HCT116 (cell line): ENCODE results near the gene TDRD3. TPM values are rescaled to one million over a fixed set of nuclear protein-coding genes. Genes with fewer than 3 reads are reported as not detected.

ENCODE experiments used
- ATAC-seq: fragments of 200-7000 bp; cut with Tn5 transposase; 2 replicates; pipeline ENCODE4 v1.9.1; 2020; ENCODE audit warnings: mild to moderate bottlenecking, moderate library complexity
- BruUV-seq: library from RNA; stranded (reverse); fragments of 400-500 nt; replicated peaks from 2 replicates; lab custom pipeline; 2021; lab: Mats Ljungman, UMichigan
- CTCF ChIA-PET: fragments of 300-600 bp; sonication (Branson Sonifier 250); formaldehyde crosslinking; loops from one replicate; lab custom pipeline; 2021; ENCODE audit warnings: antibody characterized with exemption; lab: Charles Lee
- POLR2A ChIA-PET: fragments of 300-600, 350-600 bp; sonication (Branson Sonifier 250); formaldehyde crosslinking; loops from one replicate; lab custom pipeline; 2021; ENCODE audit warnings: antibody characterized with exemption; lab: Charles Lee
- RAD21 ChIA-PET, 2 experiments: fragments of 300-600 bp; sonication (Branson Sonifier 250); formaldehyde crosslinking; loops; one replicate each; lab custom pipeline; 2023; ENCODE audit warnings: low total read pairs in 2 of 2; ENCODE audit not compliant: uncharacterized antibody in 2 of 2, unreplicated experiment in 2 of 2, low non-redundant PET in 1 of 2; lab: Charles Lee
- DNase-seq: peaks from one replicate; pipeline ENCODE4 v3.0.0-alpha.2; 2010; ENCODE audit warnings: low read depth, low spot score
- H2AFZ ChIP-seq: fragments of 200-600 bp; shearing (Covaris generic), sonication (generic); 2 replicates; pipeline ENCODE4 v1.6.1; 2017; ENCODE audit warnings: low read depth, mixed run types, mixed read lengths, antibody characterized with exemption, low read length; ENCODE audit not compliant: poor library complexity, severe bottlenecking
- H3K27ac ChIP-seq: 2 replicates; pipeline ENCODE4 v1.5.1; 2012; ENCODE audit warnings: low read depth, low read length
- H3K27me3 ChIP-seq: fragments of 200-600 bp; sonication (generic); 2 replicates; pipeline ENCODE4 v1.6.1; 2016; ENCODE audit warnings: mixed run types, low read length, mixed read lengths; ENCODE audit not compliant: insufficient read depth
- H3K36me3 ChIP-seq, 2 experiments: fragments of 200-500 bp in 1 of 2; fragments of 200-600 bp in 1 of 2; sonication (Bioruptor generic) in 1 of 2; sonication (generic) in 1 of 2; 2 replicates each; pipeline versions ENCODE4 v1.5.1 to v1.6.1; 2014 to 2016; ENCODE audit warnings: low read length in 2 of 2, inconsistent platforms in 1 of 2, mixed read lengths in 1 of 2, mixed run types in 1 of 2; ENCODE audit not compliant: insufficient read depth in 2 of 2, control insufficient read depth in 1 of 2
- H3K4me1 ChIP-seq, 2 experiments: fragments of 200-600 bp in 1 of 2; sonication (generic) in 1 of 2; 2 replicates each; pipeline versions ENCODE4 v1.5.1 to v1.6.1; 2012 to 2017; ENCODE audit warnings: low read length in 2 of 2, inconsistent platforms in 1 of 2, mild to moderate bottlenecking in 1 of 2, mixed read lengths in 1 of 2, mixed run types in 1 of 2, moderate library complexity in 1 of 2; ENCODE audit not compliant: insufficient read depth in 2 of 2, control insufficient read depth in 1 of 2
- H3K4me2 ChIP-seq: fragments of 200-600 bp; sonication (generic); 2 replicates; pipeline ENCODE4 v1.6.1; 2017; ENCODE audit warnings: mixed run types, low read length, mixed read lengths
- H3K4me3 ChIP-seq, 2 experiments: fragments of 200-600 bp in 1 of 2; sonication (generic) in 1 of 2; replicated peaks in 1 of 2; 2 replicates each; pipeline ENCODE4 v1.5.1; 2011 to 2016; ENCODE audit warnings: low read length in 2 of 2, control low read depth in 1 of 2, low read depth in 1 of 2, mild to moderate bottlenecking in 1 of 2, mixed read lengths in 1 of 2, mixed run types in 1 of 2
- H3K79me2 ChIP-seq: fragments of 200-600 bp; sonication (generic); 2 replicates; pipeline ENCODE4 v1.6.1; 2017; ENCODE audit warnings: mild to moderate bottlenecking, mixed run types, low read length, moderate library complexity, mixed read lengths; ENCODE audit not compliant: insufficient read depth
- H3K9ac ChIP-seq: fragments of 200-600 bp; sonication (generic); 2 replicates; pipeline ENCODE4 v1.6.1; 2016; ENCODE audit warnings: low read length, mixed read lengths
- H3K9me2 ChIP-seq: fragments of 200-600 bp; sonication (generic), shearing (Covaris generic); 2 replicates; pipeline ENCODE4 v1.6.1; 2017; ENCODE audit warnings: mixed run types, mild to moderate bottlenecking, moderate library complexity; ENCODE audit not compliant: insufficient read depth
- H3K9me3 ChIP-seq, 2 experiments: fragments of 200-500 bp in 1 of 2; fragments of 200-600 bp in 1 of 2; sonication (Bioruptor generic) in 1 of 2; sonication (generic) in 1 of 2; 2 replicates each; pipeline ENCODE4 v1.6.1; 2014 to 2017; ENCODE audit warnings: low read length in 2 of 2, mixed read lengths in 2 of 2, inconsistent platforms in 1 of 2, low read depth in 1 of 2, mild to moderate bottlenecking in 1 of 2, mixed run types in 1 of 2, moderate library complexity in 1 of 2; ENCODE audit not compliant: control insufficient read depth in 1 of 2, insufficient read depth in 1 of 2
- H4K20me1 ChIP-seq: fragments of 200-600 bp; sonication (generic), shearing (Covaris generic); 2 replicates; pipeline ENCODE4 v1.6.1; 2017; ENCODE audit warnings: mixed run types, mild to moderate bottlenecking, moderate library complexity; ENCODE audit not compliant: insufficient read depth
- ATF3 ChIP-seq: IDR thresholded peaks from 2 replicates; pipeline ENCODE4 v1.6.1; 2012
- CBX3 ChIP-seq: IDR thresholded peaks from 2 replicates; pipeline ENCODE4 v1.6.1; 2012; ENCODE audit warnings: low read depth
- CEBPB ChIP-seq: IDR thresholded peaks from 2 replicates; pipeline ENCODE4 v1.6.1; 2012; ENCODE audit warnings: low read depth
- CTCF ChIP-seq, 3 experiments: fragments of 200-600 bp in 1 of 3; sonication (generic) in 1 of 3; IDR thresholded peaks in 2 of 3; conservative IDR thresholded peaks in 1 of 3; 2 replicates each; pipeline ENCODE4 v1.5.1; 2012 to 2017; ENCODE audit warnings: low read depth in 2 of 3, low read length in 2 of 3, antibody characterized with exemption in 1 of 3, borderline replicate concordance in 1 of 3, control low read depth in 1 of 3, mild to moderate bottlenecking in 1 of 3, mixed read lengths in 1 of 3, mixed run types in 1 of 3, moderate library complexity in 1 of 3; ENCODE audit not compliant: insufficient read depth in 1 of 3
- EGR1 ChIP-seq: IDR thresholded peaks from 2 replicates; pipeline ENCODE4 v1.6.1; 2012; ENCODE audit warnings: low read depth
- ELF1 ChIP-seq: IDR thresholded peaks from 2 replicates; pipeline ENCODE4 v1.6.1; 2012; ENCODE audit warnings: low read depth, borderline replicate concordance
- FOSL1 ChIP-seq: IDR thresholded peaks from 2 replicates; pipeline ENCODE4 v1.6.1; 2012; ENCODE audit warnings: low read depth
- JUND ChIP-seq: IDR thresholded peaks from 2 replicates; pipeline ENCODE4 v1.6.1; 2012
- POLR2A ChIP-seq: IDR thresholded peaks from 2 replicates; pipeline ENCODE4 v1.7.0; 2011; ENCODE audit warnings: borderline replicate concordance; ENCODE audit not compliant: insufficient read depth, insufficient read length; ENCODE audit errors: extremely low read depth
- RAD21 ChIP-seq: IDR thresholded peaks from 2 replicates; pipeline ENCODE4 v1.6.1; 2012; ENCODE audit warnings: low read depth, mild to moderate bottlenecking
- REST ChIP-seq: IDR thresholded peaks from 2 replicates; pipeline ENCODE4 v1.6.1; 2012; ENCODE audit warnings: low read depth
- SIN3A ChIP-seq: IDR thresholded peaks from 2 replicates; pipeline ENCODE4 v1.6.1; 2012; ENCODE audit warnings: low read depth
- SP1 ChIP-seq: IDR thresholded peaks from 2 replicates; pipeline ENCODE4 v1.6.1; 2012; ENCODE audit warnings: low read depth
- SRF ChIP-seq: IDR thresholded peaks from 2 replicates; pipeline ENCODE4 v1.6.1; 2012; ENCODE audit warnings: low read depth
- YY1 ChIP-seq: IDR thresholded peaks from 2 replicates; pipeline ENCODE4 v1.6.1; 2011; ENCODE audit warnings: low read length, low read depth, moderate library complexity, mild to moderate bottlenecking; ENCODE audit not compliant: insufficient replicate concordance; ENCODE audit errors: extremely low read depth
- ZBTB33 ChIP-seq: IDR thresholded peaks from 2 replicates; pipeline ENCODE4 v1.6.1; 2011; ENCODE audit warnings: mild to moderate bottlenecking, low read length, moderate library complexity; ENCODE audit not compliant: insufficient replicate concordance; ENCODE audit errors: extremely low read depth
- ZFX ChIP-seq: fragments of 450-650 bp; IDR thresholded peaks from 2 replicates; pipeline ENCODE4 v1.6.1; 2017
- ZNF274 ChIP-seq: fragments of 200-500 bp; sonication (Bioruptor generic); IDR thresholded peaks from 2 replicates; pipeline ENCODE4 v1.6.1; 2014; ENCODE audit warnings: mild to moderate bottlenecking, low read depth, low read length, inconsistent platforms
- intact Hi-C: fragments of 100-400 bp; cut with micrococcal nuclease; formaldehyde crosslinking; loops from 2 replicates; pipeline ENCODE4 v1.10.0; 2022
- total RNA-seq: library from RNA; stranded (reverse); gene quantifications from one replicate; pipeline ENCODE4 v1.2.1, GENCODE V29; 2021; ENCODE audit not compliant: unreplicated experiment

Gene TDRD3
- total RNA-seq, 1 experiment from 2014 or later: 16.9 TPM

GRCh38 chr13:60574735-60575134, 177.7 kb downstream of the TDRD3 start:
- Histone ChIP-seq H3K79me2 (no peaks in the 10 kb centered on the region), H3K9ac (no peak overlapping the region), H3K4me3 (no peak overlapping the region), H3K9me3 (no peaks in the 10 kb centered on the region), H3K27ac (no peak overlapping the region), H3K4me2 (no peak overlapping the region), H2AFZ (no peak overlapping the region), H3K27me3 (no peaks in the 10 kb centered on the region), H3K4me1 (peaks cover 3 to 11% of the 10 kb centered on the region in 2 experiments; a peak in 3 of 4 replicates), H4K20me1 (no peaks in the 10 kb centered on the region), H3K9me2 (no peaks in the 10 kb centered on the region), H3K36me3 (no peaks in the 10 kb centered on the region)
- intact Hi-C loops: no loop called here
- no peak for DNase-seq
- TF ChIP-seq POLR2A (no peak), ATF3 (no peak), CTCF (IDR thresholded peaks at IDR 0.05 in 2 of 3, conservative IDR thresholded peaks at IDR 0.05 in 1 of 3; ENCODE audit: borderline replicate concordance in 1 of 3, insufficient read depth in 1 of 3, low read depth in 2 of 3, low read length in 2 of 3) (no peak), ELF1 (no peak), ZNF274 (no peak), ZFX (no peak), EGR1 (no peak), FOSL1 (no peak), CEBPB (no peak), ZBTB33 (no peak), RAD21 (no peak), REST (no peak), JUND (no peak), YY1 (no peak), SRF (no peak), CBX3 (no peak), SP1 (no peak), SIN3A (no peak)
- ATAC-seq: no peak
- BruUV-seq: no TSS peak
- POLR2A ChIA-PET: no interaction called here
- CTCF ChIA-PET: interaction anchor here (1.6 kb wide), 1 partner anchor 44 kb away, joined by 4 read pairs; no protein-coding TSS in a partner anchor
- RAD21 ChIA-PET: no interaction called here
